CD8-positive, alpha-beta memory T cell (primary cell): Measurements from ENCODE around the gene RNLS. TPM values are rescaled to one million over a fixed set of nuclear protein-coding genes. Genes with fewer than 3 reads are reported as not detected.

ENCODE experiments used
- CTCF ChIA-PET: fragments of 350-600 bp; sonication (Branson Sonifier 250); formaldehyde crosslinking; loops from one replicate; lab custom pipeline; 2021; ENCODE audit warnings: antibody characterized with exemption; lab: Charles Lee
- POLR2A ChIA-PET: fragments of 350-600 bp; sonication (Branson Sonifier 250); formaldehyde crosslinking; loops from one replicate; lab custom pipeline; 2021; ENCODE audit warnings: antibody characterized with exemption; lab: Charles Lee
- DNase-seq, 5 donors: peaks; one replicate each; pipeline versions ENCODE4 v3.0.0 to v3.0.0-alpha.2; 2020 to 2022; ENCODE audit warnings: mixed read lengths in 1 of 5
- H3K27ac ChIP-seq: one replicate; pipeline ENCODE4 v1.7.0; 2013; ENCODE audit warnings: low read depth, mild to moderate bottlenecking, low read length, moderate library complexity
- H3K27me3 ChIP-seq: 2 replicates; pipeline ENCODE4 v1.7.0; 2013; ENCODE audit warnings: low read length, mild to moderate bottlenecking; ENCODE audit not compliant: insufficient read depth, poor library complexity, severe bottlenecking
- H3K36me3 ChIP-seq: 2 replicates; pipeline ENCODE4 v1.7.0; 2013; ENCODE audit warnings: mild to moderate bottlenecking, low read length, moderate library complexity; ENCODE audit not compliant: insufficient read depth
- H3K4me1 ChIP-seq: 2 replicates; pipeline ENCODE4 v1.7.0; 2013; ENCODE audit warnings: mild to moderate bottlenecking, low read length, moderate library complexity; ENCODE audit not compliant: insufficient read depth
- H3K4me3 ChIP-seq: 2 replicates; pipeline ENCODE4 v1.7.0; 2013; ENCODE audit warnings: mild to moderate bottlenecking, low read length
- H3K9me3 ChIP-seq: 2 replicates; pipeline ENCODE4 v1.7.0; 2013; ENCODE audit warnings: mild to moderate bottlenecking, low read length
- H3K27ac Mint-ChIP-seq, 8 donors: one replicate each; pipeline ENCODE4 v1.8.0; 2020 to 2021; ENCODE audit warnings: mixed read lengths in 8 of 8, mild to moderate bottlenecking in 6 of 8, inconsistent platforms in 3 of 8, moderate library complexity in 3 of 8
- H3K27me3 Mint-ChIP-seq, 2 donors: one replicate each; pipeline ENCODE4 v1.8.0; 2020 to 2021; ENCODE audit warnings: mixed read lengths in 2 of 2, mild to moderate bottlenecking in 1 of 2, moderate library complexity in 1 of 2
- H3K36me3 Mint-ChIP-seq, 3 donors: one replicate each; pipeline ENCODE4 v1.8.0; 2020 to 2021; ENCODE audit warnings: mixed read lengths in 3 of 3, inconsistent platforms in 1 of 3, mild to moderate bottlenecking in 1 of 3
- H3K4me1 Mint-ChIP-seq, 3 donors: one replicate each; pipeline ENCODE4 v1.8.0; 2020 to 2021; ENCODE audit warnings: mixed read lengths in 3 of 3, inconsistent platforms in 1 of 3, mild to moderate bottlenecking in 1 of 3
- H3K4me3 Mint-ChIP-seq, 7 donors: one replicate each; pipeline ENCODE4 v1.8.0; 2020 to 2021; ENCODE audit warnings: mixed read lengths in 7 of 7, mild to moderate bottlenecking in 6 of 7, moderate library complexity in 4 of 7, inconsistent platforms in 2 of 7
- H3K9me3 Mint-ChIP-seq, 5 donors: one replicate each; pipeline ENCODE4 v1.8.0; 2020 to 2022; ENCODE audit warnings: mixed read lengths in 5 of 5, mild to moderate bottlenecking in 3 of 5, moderate library complexity in 2 of 5, inconsistent platforms in 1 of 5
- polyA plus RNA-seq: library from polyadenylated mRNA; unstranded; fragments of 300-500 nt; fragmentation: Illumina TruSeq; gene quantifications from one replicate; pipeline ENCODE4 v1.2.3, GENCODE V29; 2021
- total RNA-seq, 2 experiments: library from RNA; stranded (reverse); gene quantifications; one replicate each; pipeline ENCODE4 v1.2.3, GENCODE V29; 2021

Gene RNLS
- total and polyA plus RNA-seq, 3 experiments from 2014 or later, result 4.0 to 7.0 (median 4.6) TPM

DNA sequence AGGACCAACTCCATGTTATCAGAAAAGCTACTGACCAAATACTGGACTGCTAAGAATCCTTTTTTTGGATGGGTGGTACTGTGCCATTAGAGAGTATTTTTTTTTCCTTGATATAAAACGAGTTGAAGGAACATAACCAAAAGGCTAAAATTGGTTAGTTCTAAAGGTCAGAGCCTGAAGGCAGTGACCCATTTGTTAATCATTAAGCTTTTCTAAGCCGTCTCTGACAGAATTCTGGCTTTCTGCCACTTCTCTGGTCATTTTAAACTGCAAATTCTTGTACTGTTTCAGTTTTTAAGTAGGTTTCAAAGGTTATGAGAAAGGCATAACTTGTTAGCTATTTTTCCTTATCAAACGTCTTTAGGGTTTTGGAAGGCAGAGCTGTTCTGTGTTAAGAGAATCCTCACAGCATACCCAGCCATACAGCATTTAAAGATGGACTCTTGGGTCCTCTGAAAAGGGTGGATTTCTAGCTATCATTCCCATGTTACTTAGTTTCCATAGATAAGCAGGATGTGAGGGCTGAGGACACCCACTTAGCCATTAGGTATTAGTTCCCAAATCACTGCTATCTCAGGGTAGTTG lies 196.8 kb downstream of the RNLS start:
- Mint-ChIP-seq H3K36me3 (no peaks in the 10 kb centered on the region), H3K9me3 (no peaks in the 10 kb centered on the region), H3K27me3 (no peaks in the 10 kb centered on the region), H3K27ac (peak overlapping the region in 1 of 8 donors; percentile 95), H3K4me3 (peak overlapping the region in 2 of 7 donors; percentile 24 to 86), H3K4me1 (peaks cover 0 to 23% (median 9%) of the 10 kb centered on the region in 3 donors)
- no peaks in the 10 kb centered on the region for H3K27me3 ChIP-seq
- peaks cover 64% of the 10 kb centered on the region for H3K4me1 ChIP-seq
- ChIA-PET CTCF (interaction anchor here (1.1 to 6.4 kb wide), 7 partner anchors 10 to 536 kb away, joined by 3 to 106 read pairs (median 4); partner anchors contain the start of genes KLLN and PTEN), POLR2A (interaction anchor here (0.7 to 3.6 kb wide), 5 partner anchors 20 to 568 kb away, joined by 3 to 22 read pairs (median 3); partner anchors contain the start of genes ATAD1, KLLN, PTEN and RNLS)
- DNase-seq, result no peak
- peak overlapping the region; percentile 51 for H3K4me3 ChIP-seq
- H3K9me3 ChIP-seq, result no peaks in the 10 kb centered on the region
- H3K27ac ChIP-seq, result peak overlapping the region; percentile 75
- H3K36me3 ChIP-seq, result no peaks in the 10 kb centered on the region

DNA sequence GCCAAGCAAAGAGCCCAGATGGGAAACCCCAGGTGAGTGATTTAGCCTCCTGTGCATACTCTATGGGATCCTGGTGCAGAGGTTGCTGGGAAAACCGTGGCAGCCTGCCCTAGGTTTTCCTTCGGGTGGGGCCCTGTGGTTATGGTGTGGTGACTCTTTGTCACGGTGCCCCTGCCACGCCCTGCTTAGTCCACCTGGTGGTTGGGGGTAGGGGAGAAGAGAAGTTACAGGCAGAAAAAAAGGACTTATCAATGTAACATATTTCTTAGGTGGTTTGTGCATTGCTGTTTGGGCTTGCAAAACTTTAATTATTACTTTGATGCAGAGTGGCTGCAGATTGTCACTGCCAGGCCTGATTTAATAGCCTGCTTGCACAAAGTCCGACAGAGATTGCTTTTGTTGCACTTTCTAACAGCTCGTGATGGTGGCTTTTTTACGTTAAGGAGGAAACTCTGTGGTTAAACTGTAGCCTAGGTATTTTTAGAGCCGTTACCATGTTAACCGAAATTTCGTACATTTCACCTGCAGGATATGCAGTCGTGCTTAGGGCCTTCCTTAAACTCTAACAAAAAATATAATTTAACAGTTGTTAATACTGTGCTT lies 197.4 kb downstream of the RNLS start:
- ChIA-PET POLR2A (interaction anchor here (0.9 to 3.6 kb wide), 4 partner anchors 19 to 568 kb away, joined by 3 to 22 read pairs (median 4); partner anchors contain the start of genes ATAD1, KLLN and PTEN), CTCF (interaction anchor here (1.1 to 6.4 kb wide), 5 partner anchors 16 to 525 kb away, joined by 3 to 106 read pairs (median 4); partner anchors contain the start of genes KLLN and PTEN)
- Histone ChIP-seq H3K27me3 (no peaks in the 10 kb centered on the region), H3K36me3 (no peaks in the 10 kb centered on the region), H3K9me3 (no peaks in the 10 kb centered on the region), H3K4me3 (peak overlapping the region; percentile 51), H3K27ac (peak overlapping the region; percentile 75), H3K4me1 (peaks cover 64% of the 10 kb centered on the region)
- Mint-ChIP-seq H3K27ac (peak overlapping the region in 1 of 8 donors; percentile 95), H3K4me1 (peaks cover 0 to 23% (median 9%) of the 10 kb centered on the region in 3 donors), H3K27me3 (no peaks in the 10 kb centered on the region), H3K4me3 (peak overlapping the region in 3 of 7 donors; percentile 24 to 89 (median 86)), H3K9me3 (no peaks in the 10 kb centered on the region), H3K36me3 (no peaks in the 10 kb centered on the region)
- peak; percentile 7 to 77 (median 67) for DNase-seq

GRCh38 chr10:88383276-88383675 lies 199.8 kb downstream of the RNLS start:
- Histone ChIP-seq H3K9me3 (no peaks in the 10 kb centered on the region), H3K36me3 (no peaks in the 10 kb centered on the region), H3K27me3 (no peaks in the 10 kb centered on the region), H3K27ac (no peak overlapping the region), H3K4me3 (no peak overlapping the region), H3K4me1 (peaks cover 49% of the 10 kb centered on the region)
- Mint-ChIP-seq H3K9me3 (no peaks in the 10 kb centered on the region), H3K4me1 (peaks cover 0 to 23% (median 9%) of the 10 kb centered on the region in 3 donors), H3K27me3 (no peaks in the 10 kb centered on the region), H3K27ac (peak overlapping the region in 1 of 8 donors; percentile 30), H3K4me3 (no peak overlapping the region), H3K36me3 (no peaks in the 10 kb centered on the region)
- CTCF ChIA-PET, result interaction anchor here (1.4 to 1.6 kb wide), 2 partner anchors 171 to 521 kb away, joined by 3 to 4 read pairs; no protein-coding TSS in a partner anchor
- POLR2A ChIA-PET, result interaction anchor here (1.1 kb wide), 1 partner anchor 520 kb away, joined by 3 read pairs; the partner anchor contains the start of genes KLLN and PTEN
- DNase-seq, result no peak

- Histone ChIP-seq H3K9me3 (no peaks in the 10 kb centered on the region), H3K27ac (no peak overlapping the region), H3K27me3 (no peaks in the 10 kb centered on the region), H3K4me1 (peaks cover 44% of the 10 kb centered on the region), H3K36me3 (no peaks in the 10 kb centered on the region), H3K4me3 (no peak overlapping the region)
- Mint-ChIP-seq H3K9me3 (no peaks in the 10 kb centered on the region), H3K27me3 (no peaks in the 10 kb centered on the region), H3K36me3 (no peaks in the 10 kb centered on the region), H3K4me3 (no peak overlapping the region), H3K27ac (no peak overlapping the region), H3K4me1 (peaks cover 0 to 23% (median 9%) of the 10 kb centered on the region in 3 donors)
- no peak for DNase-seq
- CTCF ChIA-PET, result interaction anchor here (1.4 to 1.6 kb wide), 2 partner anchors 172 to 521 kb away, joined by 3 to 4 read pairs; no protein-coding TSS in a partner anchor
- POLR2A ChIA-PET, result interaction anchor here (1.1 kb wide), 1 partner anchor 520 kb away, joined by 3 read pairs; the partner anchor contains the start of genes KLLN and PTEN
Observed at GRCh38 chr10:88382699-88383098, 200.4 kb downstream of the RNLS start.

DNA sequence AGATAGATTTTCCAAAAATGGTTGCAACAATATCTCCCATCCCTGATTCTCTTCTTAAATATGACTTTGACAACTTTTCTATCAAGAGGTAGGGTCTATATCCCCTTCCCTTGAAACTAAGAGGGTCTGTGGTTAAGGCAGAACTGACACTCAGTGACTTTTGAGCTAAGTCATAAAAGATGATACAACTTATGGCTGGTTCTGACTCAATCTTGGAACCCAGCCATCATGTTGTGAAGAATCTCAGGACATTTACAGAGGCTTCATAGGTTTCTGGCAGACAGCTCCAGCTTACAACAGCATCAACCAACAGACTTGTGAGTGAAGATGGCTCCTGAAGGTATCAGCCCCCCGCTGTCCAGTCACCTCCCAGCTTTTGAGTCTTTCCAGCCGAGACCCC lies 203.5 kb downstream of the RNLS start:
- ChIA-PET CTCF (no interaction called here), POLR2A (interaction anchor here (0.6 kb wide), 1 partner anchor 13 kb away, joined by 4 read pairs; no protein-coding TSS in a partner anchor)
- Mint-ChIP-seq H3K9me3 (no peaks in the 10 kb centered on the region), H3K4me3 (no peak overlapping the region), H3K27me3 (no peaks in the 10 kb centered on the region), H3K27ac (no peak overlapping the region), H3K4me1 (peaks cover 6 to 18% (median 12%) of the 10 kb centered on the region in 3 donors), H3K36me3 (no peaks in the 10 kb centered on the region)
- Histone ChIP-seq H3K36me3 (no peaks in the 10 kb centered on the region), H3K27me3 (no peaks in the 10 kb centered on the region), H3K4me3 (no peak overlapping the region), H3K27ac (no peak overlapping the region), H3K4me1 (peaks cover 15% of the 10 kb centered on the region), H3K9me3 (no peaks in the 10 kb centered on the region)
- no peak for DNase-seq

DNA sequence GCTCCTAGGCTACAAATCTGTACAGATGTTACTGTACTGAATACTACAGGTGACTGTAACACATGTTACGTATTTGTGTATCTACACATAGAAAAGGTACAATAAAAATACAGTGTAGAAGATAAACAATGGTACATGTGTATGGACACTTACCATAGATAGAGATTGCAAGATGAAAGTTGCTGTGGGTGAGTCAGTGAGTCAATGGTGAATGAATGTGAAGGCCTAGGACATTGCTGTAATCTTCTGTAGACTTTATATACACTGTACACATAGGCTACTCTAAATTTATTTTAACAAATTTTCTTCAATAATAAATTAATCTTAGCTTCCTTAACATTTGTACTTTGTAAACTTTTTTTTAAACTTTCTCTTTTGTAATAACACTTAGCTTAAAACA lies 205.6 kb downstream of the RNLS start:
- Mint-ChIP-seq H3K9me3 (no peaks in the 10 kb centered on the region), H3K27ac (no peak overlapping the region), H3K36me3 (no peaks in the 10 kb centered on the region), H3K27me3 (no peaks in the 10 kb centered on the region), H3K4me3 (no peak overlapping the region), H3K4me1 (peaks cover 2 to 10% (median 6%) of the 10 kb centered on the region in 3 donors)
- H3K36me3 ChIP-seq, result no peaks in the 10 kb centered on the region
- no peaks in the 10 kb centered on the region for H3K4me1 ChIP-seq
- no peak overlapping the region for H3K27ac ChIP-seq
- ChIA-PET POLR2A (no interaction called here), CTCF (interaction anchor here (1.3 to 1.4 kb wide), 2 partner anchors 11 to 515 kb away, joined by 3 to 4 read pairs; no protein-coding TSS in a partner anchor)
- no peaks in the 10 kb centered on the region for H3K9me3 ChIP-seq
- no peak overlapping the region for H3K4me3 ChIP-seq
- H3K27me3 ChIP-seq, result no peaks in the 10 kb centered on the region
- DNase-seq, result no peak

DNA sequence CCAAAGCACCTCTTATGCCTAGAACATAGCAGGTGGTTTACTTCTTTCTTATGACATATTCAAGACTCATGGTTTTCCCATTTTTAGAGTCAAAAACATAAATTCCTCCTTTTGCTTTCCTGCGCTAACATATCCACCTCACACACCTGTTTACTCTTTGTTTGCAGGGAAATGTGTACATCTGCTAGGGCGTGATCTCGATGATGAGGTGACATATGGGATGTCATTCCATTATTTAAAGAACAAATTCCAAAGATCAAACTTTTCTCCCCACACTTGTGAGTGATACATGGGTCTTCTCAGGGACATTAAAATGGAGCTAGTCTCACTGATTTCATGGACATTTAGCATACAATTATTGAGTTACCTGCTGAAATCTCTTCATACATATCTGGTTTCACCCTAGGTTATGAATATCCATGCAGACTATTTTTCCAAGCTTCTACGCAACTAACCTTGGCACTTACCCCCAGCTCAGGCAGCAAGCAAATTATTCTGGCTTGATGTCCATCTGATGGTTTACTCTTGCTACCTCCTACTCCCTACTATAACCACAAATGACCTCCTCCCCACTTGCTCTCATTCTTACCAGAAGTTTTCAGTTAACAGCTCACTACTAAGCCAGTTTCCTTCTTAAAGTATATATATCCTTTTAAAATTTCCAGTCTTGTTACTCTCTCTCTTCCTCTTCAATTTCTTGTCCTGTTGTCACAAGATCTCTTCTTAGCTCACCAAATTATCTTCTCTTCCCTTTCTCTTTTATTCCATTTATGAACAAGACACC lies 208.5 kb downstream of the RNLS start:
- H3K36me3 Mint-ChIP-seq, result no peaks in the 10 kb centered on the region
- H3K9me3 ChIP-seq, result no peaks in the 10 kb centered on the region
- ChIA-PET POLR2A (no interaction called here), CTCF (no interaction called here)
- no peak overlapping the region for H3K4me3 ChIP-seq
- no peaks in the 10 kb centered on the region for H3K4me1 ChIP-seq
- no peaks in the 10 kb centered on the region for H3K27me3 ChIP-seq
- peaks cover 2 to 10% (median 6%) of the 10 kb centered on the region in 3 donors for H3K4me1 Mint-ChIP-seq
- H3K27ac ChIP-seq, result no peak overlapping the region
- no peaks in the 10 kb centered on the region for H3K36me3 ChIP-seq
- H3K4me3 Mint-ChIP-seq, result no peak overlapping the region
- no peak for DNase-seq
- no peaks in the 10 kb centered on the region for H3K9me3 Mint-ChIP-seq
- peak overlapping the region in 1 of 8 donors; percentile 14 for H3K27ac Mint-ChIP-seq
- no peaks in the 10 kb centered on the region for H3K27me3 Mint-ChIP-seq
